RPMI8226 (cell line): ENCODE data around the gene HES1.

Experiments
- DNase-seq: peaks from one replicate; pipeline ENCODE4 v3.0.0-alpha.2; 2015

The HES1 gene

GRCh38 chr3:194103505-194103904, 32.4 kb upstream of the HES1 start:
- DNase-seq = peak; percentile 70

DNA sequence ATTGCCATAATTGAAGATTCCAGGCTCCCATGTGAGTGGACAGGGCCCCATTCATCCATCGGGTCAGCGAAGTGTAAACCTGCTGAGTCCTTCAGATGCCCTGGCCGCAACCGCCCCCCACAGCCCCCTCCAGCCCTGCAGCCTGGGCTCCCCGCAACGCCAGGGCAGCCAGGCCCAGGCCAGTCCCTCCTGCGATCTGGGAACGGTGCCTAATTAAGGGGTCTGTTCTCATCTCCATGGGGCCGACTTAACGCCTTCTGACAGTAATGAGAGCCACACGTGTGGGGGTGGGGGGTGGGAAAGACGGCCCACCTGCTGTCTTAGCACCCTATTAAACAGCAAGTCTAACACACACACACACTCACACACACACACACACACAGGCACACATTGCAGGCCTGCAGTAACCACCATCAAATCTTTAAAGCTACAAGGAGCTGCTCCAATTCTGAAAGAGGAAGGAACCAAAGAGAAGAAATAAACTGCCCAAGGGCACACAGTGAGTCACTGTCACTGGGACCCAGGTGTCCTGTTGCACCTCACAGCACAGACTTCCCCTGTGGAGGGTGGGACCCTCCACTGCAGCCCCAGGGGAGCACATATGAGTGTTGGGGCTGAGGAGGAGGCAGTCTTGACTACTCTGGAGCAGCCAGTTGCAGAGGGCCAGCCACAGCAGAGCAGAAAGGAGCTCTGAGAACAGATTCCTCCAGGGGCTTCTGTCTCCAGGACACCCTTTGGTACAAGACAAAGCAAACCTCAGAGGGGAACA, 31.8 kb upstream of the HES1 start:
- DNase-seq = peak; percentile 65

DNA sequence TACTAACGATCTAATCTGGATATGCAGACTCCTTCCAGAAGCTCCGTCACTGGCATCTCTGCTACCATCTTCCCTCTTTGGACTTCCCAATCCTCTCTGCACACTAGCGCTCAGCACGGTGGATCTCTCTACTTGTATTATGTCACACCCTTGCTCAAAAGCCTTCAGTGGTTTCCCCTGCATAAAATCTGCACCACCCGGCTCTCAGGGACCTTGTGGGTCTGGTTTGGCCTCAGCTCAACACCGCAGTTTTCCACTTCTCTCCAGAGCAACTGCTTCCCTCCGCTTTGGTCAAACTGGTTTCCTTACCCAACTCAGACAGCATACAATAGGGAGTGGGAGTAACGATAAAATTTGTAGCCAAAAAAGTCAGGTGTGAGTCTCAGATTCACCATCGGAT, 30.7 kb upstream of the HES1 start:
- DNase-seq = no peak

DNA sequence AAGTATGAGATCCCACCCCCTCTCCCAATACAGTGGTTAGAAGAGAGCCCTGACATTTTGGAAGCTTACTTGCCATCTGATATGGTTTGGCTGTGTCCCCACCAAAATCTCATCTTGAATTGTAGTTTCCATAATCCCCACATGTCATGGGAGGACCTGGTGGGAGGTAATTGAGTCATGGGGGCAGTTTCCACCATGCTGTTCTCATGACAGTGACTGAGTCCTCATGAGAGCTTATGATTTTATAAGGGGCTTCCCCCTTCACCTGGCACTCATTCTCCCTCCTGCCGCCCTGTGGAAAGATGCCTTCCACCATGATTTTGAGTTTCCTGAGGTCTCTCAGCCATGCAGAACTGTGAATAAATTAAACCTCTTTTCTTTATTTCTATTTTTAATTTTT, 28.8 kb upstream of the HES1 start:
- no peak for DNase-seq

DNA sequence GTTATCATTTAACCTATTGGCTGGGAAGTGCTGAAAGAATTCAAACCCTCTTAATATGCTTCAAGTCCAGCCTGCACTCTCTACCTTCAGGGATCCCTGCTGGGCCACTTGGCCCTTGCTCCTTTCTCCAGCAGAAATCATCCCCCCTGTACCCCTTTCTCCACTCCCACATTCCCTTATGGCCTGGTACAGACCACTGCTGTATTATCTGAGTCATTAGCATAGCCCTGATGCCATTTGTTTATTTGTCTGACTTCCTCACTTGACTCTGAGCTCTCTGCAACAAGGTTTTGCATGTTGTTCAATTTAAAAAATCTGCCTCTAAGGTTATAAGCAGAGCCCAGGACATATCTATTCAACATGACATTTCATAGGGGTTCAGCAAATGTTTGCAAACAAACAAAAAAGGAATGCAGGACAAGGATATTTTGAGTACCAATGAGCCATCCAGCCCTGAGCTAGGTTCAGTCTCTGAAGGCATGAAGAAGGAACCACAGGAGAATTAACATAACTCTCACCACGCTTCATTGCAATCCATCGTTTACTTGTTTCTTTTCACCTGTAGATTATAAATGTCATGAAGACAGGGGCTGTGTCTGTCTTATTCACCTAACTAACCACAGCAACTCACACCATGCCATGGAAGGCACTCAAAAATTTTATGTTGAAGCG, 26.6 kb upstream of the HES1 start:
- DNase-seq = no peak

GRCh38 chr3:194110483-194110882, 25.5 kb upstream of the HES1 start:
- no peak for DNase-seq

GRCh38 chr3:194111336-194111735, 24.6 kb upstream of the HES1 start:
- DNase-seq = no peak

GRCh38 chr3:194112120-194113106, 23.5 kb upstream of the HES1 start:
- no peak for DNase-seq

GRCh38 chr3:194114123-194114522, 21.8 kb upstream of the HES1 start:
- no peak for DNase-seq

DNA sequence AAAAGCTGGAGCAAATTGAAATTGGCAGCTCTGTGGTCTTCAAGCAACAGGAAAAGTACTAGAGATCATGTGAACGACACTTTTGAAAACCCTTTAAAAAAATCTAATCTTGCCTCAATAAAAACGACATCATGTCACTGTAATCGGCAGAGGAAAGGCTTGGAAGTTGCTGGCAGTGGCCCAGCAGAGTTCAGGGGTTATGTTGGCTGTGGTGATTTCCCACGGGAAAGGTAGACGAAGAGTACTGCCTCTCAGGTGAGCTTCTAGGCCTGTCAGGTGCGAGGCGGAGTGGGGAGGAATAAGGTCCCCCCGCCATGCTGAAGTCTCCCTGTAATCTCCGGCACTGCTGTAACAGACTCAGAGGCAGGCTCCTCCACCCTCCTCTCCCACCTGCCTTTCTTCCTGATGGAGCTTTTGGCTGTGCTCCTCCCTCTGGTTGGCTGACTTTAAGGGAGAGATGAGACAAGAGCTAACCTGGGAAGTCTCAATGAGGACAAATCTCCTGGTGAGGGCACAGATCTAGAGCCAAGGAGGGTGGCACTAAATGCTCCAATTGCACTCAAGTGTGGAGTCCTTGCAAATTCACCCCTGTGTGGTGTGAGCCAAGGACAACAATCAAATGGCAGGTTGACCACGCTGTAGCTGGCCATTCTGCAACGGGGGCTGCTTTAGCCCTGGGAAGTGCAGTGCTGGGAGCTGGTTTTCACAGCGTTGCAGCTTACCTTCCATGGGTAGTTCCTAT, 18.7 kb upstream of the HES1 start:
- no peak for DNase-seq

DNA sequence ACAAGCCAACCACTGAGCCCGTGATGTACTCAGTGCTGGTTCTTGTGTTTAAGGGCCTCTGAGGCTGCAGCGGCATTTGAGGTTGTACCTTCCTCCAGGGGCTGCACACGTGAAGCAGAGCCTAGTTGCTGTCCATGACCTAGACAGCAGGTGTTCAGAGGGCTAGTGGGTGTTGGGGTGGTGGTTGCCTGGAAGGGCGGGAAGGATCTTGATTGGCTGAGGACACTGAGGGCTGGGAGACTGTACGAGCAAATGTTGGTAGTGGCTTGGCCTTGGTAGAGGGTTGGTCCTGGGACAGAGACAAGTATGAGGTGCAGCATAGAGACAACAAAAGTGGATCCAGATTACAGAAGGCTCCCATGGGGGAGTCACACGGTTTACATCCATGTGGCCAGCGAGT, 17.0 kb upstream of the HES1 start:
- DNase-seq = no peak

- no peak for DNase-seq
Measured at GRCh38 chr3:194119831-194120590, 15.9 kb upstream of the HES1 start.

DNA sequence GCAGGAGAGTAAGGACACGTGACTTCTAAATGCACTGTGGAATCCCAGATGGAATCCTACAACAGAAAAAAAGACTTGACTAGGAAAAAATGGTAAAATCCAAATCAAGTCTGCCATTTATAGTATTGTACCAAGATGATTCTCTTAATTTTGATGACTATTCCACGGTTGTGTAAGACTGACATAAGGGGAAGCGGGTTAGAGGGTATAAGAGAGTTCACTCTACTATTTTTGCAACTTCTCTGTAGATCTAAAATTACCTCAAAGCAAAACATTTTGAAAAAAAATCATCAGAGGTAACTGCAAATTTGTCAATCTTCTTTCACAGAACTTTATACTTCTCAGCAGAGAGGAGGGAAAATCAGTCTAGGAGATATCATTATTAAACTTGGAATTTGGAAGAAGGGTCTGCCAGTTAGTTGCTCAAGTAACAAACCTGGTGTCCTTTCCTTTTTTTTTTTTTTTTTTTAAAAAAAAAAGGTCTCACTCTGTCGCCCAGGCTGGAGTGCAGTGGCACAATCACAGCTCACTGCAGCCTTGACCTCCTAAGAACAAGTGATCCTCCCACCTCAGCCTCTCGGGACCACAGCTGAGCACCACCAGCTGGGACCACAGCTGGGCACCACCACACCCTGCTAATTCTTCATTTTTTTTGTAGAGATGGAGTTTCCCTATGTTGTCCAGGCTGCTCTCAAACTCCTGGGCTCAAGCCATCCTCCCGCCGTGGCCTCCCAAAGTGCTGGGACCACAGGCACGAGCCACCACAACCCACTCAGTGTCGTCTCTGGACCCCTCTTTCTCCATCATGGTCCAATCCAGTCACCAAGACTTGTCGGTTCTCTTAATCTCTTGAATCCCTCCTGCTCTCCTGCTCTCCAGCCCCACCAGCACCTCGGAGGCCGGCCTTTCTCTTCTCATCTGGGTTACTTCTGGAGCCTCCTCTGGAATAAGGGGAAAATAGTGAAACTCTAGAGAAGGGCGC, 14.9 kb upstream of the HES1 start:
- no peak for DNase-seq

DNA sequence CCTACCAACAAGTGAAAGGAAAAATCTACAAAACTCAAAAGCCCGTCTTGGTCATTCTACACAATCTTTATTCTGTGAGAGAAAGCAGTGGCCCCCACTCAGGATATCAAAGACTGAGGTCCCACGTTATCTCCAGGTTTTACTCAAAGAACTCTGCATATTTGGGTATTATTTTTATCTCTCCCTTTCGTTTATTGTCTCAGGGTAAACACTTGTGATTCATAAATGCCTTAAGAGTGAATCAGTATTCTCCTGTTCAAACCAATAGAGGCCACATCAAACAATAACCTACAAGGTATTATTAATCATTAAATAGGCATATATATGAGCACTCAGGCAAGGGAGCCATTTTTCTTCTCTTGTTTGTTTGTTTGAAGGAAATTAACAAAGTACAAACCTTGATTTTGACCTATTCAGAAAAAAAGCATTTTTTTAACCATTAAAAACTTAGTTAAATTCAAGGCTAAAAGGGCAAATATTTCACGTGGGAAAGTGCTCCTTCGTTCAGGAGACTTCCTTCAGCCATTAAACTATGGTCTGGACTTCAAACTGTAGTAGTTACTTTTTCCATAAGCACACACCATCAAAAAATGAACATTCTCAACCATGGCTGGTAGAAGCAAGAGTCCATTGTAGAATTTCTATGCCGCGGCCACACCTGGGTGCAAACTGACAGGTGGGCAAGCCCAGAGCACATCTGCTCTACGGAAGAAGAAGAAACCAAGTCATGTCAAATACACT, 13.9 kb upstream of the HES1 start:
- no peak for DNase-seq

GRCh38 chr3:194123726-194124125, 12.2 kb upstream of the HES1 start:
- no peak for DNase-seq

DNA sequence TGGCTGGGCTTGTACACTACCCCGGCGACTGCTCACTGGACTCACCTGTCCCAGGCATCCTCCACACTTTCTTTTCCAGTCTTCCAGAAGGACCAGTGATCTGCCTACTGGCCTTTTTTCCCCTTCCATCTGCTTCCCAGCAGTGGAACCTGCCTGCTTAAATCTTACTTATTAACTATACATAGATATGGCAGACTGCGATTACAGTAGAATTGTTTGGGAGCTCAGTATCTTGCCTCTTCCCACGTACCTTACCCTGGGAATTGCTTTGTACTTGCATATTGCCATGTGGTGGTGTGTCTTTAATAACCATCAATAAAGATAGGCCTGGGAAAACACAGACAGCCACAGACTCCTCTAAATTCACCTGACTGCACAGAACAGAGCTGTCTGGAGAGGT, 11.8 kb upstream of the HES1 start:
- no peak for DNase-seq

DNA sequence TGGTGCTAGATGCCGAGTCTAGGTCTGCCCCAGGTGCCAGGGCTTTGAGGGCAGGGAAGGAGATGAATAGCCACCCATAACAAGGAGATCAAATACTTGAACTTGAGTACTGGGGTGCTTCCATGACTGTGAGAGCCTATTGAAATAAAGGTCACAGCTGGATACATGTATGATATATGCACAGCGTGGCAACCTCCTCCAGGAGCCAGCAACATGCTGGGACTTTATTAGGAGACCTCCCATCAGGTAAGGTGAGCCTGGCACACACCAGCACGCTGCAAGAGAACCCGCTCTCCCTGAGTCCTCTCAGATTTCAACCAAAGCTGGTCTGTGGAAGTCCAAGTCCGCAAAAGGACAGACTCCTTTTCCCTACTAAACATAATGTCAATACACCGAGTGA, 10.5 kb upstream of the HES1 start:
- DNase-seq = no peak

GRCh38 chr3:194126790-194127189, 9.2 kb upstream of the HES1 start:
- no peak for DNase-seq

- DNase-seq = no peak
Measured at GRCh38 chr3:194128202-194128918, 7.6 kb upstream of the HES1 start.
